GM18505 (cell line): Measurements from ENCODE around the gene OR9A2.

ENCODE experiments used
- ATAC-seq: cut with Tn5 transposase; IDR thresholded peaks from one replicate; pipeline ENCODE4 v1.9.1; 2021; ENCODE audit not compliant: unreplicated experiment
- POLR2A ChIP-seq: IDR thresholded peaks from 4 replicates; pipeline ENCODE4 v1.6.1; 2011; ENCODE audit warnings: borderline replicate concordance; ENCODE audit not compliant: insufficient read depth, insufficient read length; ENCODE audit errors: extremely low read depth

The OR9A2 gene

GRCh38 chr7:143043391-143043790, 16.5 kb upstream of the OR9A2 start:
- no peak for TF ChIP-seq POLR2A
- ATAC-seq: peak; percentile 57

GRCh38 chr7:143042790-143043271, 15.9 kb upstream of the OR9A2 start:
- no peak for ATAC-seq
- no peak for TF ChIP-seq POLR2A

GRCh38 chr7:143042159-143042789, 15.3 kb upstream of the OR9A2 start:
- no peak for TF ChIP-seq POLR2A
- no peak for ATAC-seq

- no peak for TF ChIP-seq POLR2A
Measured at GRCh38 chr7:143041346-143041745, 14.4 kb upstream of the OR9A2 start.

GRCh38 chr7:143040209-143040715, 13.3 kb upstream of the OR9A2 start:
- no peak for TF ChIP-seq POLR2A
- ATAC-seq: no peak

More at GRCh38 chr7:143041346-143041745, 14.4 kb upstream of the OR9A2 start:
- no peak for ATAC-seq

- TF ChIP-seq POLR2A: no peak
- ATAC-seq: no peak
Measured at GRCh38 chr7:143038635-143039034, 11.7 kb upstream of the OR9A2 start.

- ATAC-seq: no peak
- TF ChIP-seq POLR2A: no peak
Measured at GRCh38 chr7:143027683-143028082, 751 bp upstream of the OR9A2 start.

GRCh38 chr7:143025371-143025770, 1.6 kb downstream of the OR9A2 start:
- no peak for ATAC-seq
- no peak for TF ChIP-seq POLR2A

GRCh38 chr7:143023047-143023446, 3.9 kb downstream of the OR9A2 start:
- TF ChIP-seq POLR2A: no peak
- no peak for ATAC-seq

- no peak for TF ChIP-seq POLR2A
- no peak for ATAC-seq
Measured at GRCh38 chr7:143018931-143019330, 8.0 kb downstream of the OR9A2 start.

GRCh38 chr7:143016996-143017395, 9.9 kb downstream of the OR9A2 start:
- no peak for TF ChIP-seq POLR2A

GRCh38 chr7:143015926-143016490, 10.9 kb downstream of the OR9A2 start:
- no peak for ATAC-seq
- TF ChIP-seq POLR2A: no peak

More at GRCh38 chr7:143016996-143017395, 9.9 kb downstream of the OR9A2 start:
- ATAC-seq: no peak

- ATAC-seq: peak; percentile 93
- no peak for TF ChIP-seq POLR2A
Measured at GRCh38 chr7:143015084-143015483, 11.8 kb downstream of the OR9A2 start.

GRCh38 chr7:143013893-143014292, 13.0 kb downstream of the OR9A2 start:
- no peak for ATAC-seq

GRCh38 chr7:143013473-143013872, 13.5 kb downstream of the OR9A2 start:
- no peak for TF ChIP-seq POLR2A
- ATAC-seq: no peak

More at GRCh38 chr7:143013893-143014292, 13.0 kb downstream of the OR9A2 start:
- TF ChIP-seq POLR2A: no peak

GRCh38 chr7:143012409-143012808, 14.5 kb downstream of the OR9A2 start:
- no peak for ATAC-seq
- TF ChIP-seq POLR2A: no peak
